ENCODE measurements around the gene CYRIA. TPM values are rescaled to one million over a fixed set of nuclear protein-coding genes. Genes with fewer than 3 reads are reported as not detected.
A peak's percentile ranks its signal among the peaks of the same experiment; 100 is the strongest.

CYRIA gene
- total RNA-seq, 4 donors from 2014 or later = 3.3 to 8.0 (median 4.5) TPM

DNA sequence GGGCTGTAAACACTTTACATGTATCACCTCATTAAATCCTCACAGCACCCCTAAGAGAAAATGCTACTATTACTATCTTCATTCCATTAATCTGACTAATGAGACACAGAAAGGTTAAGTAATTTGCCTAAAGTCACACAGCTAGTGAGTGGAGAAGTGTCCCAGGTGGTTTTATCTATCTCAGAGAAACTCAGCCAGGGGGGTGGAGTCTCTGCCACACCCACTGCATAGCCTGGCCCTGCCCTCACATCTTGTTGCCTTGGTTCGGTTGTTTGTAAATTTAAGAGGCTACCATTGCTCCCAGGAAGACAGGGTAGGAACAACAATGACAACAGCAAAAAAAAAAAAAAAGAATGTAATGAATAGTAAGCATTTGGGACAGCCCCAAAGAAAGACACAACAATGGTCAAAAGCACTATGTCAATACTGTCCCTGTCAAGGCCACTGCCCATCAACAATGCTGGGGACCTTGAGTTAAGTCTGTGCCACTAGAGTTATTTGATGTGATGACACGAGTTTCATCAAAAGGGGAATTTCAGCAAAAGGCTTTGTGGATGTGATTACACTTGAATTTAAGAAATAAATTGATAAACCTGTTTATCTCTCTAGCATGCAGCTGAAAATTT is 17.5 kb downstream of the CYRIA start:
- in situ Hi-C loops (cut with MboI; ENCODE audit: low sequenced_read_pairs in 4 of 4) (no loop called here), intact Hi-C loops (cut with DNase I; ENCODE audit: low total_unique reads) (no loop called here)
- TF ChIP-seq, protein P1, sequence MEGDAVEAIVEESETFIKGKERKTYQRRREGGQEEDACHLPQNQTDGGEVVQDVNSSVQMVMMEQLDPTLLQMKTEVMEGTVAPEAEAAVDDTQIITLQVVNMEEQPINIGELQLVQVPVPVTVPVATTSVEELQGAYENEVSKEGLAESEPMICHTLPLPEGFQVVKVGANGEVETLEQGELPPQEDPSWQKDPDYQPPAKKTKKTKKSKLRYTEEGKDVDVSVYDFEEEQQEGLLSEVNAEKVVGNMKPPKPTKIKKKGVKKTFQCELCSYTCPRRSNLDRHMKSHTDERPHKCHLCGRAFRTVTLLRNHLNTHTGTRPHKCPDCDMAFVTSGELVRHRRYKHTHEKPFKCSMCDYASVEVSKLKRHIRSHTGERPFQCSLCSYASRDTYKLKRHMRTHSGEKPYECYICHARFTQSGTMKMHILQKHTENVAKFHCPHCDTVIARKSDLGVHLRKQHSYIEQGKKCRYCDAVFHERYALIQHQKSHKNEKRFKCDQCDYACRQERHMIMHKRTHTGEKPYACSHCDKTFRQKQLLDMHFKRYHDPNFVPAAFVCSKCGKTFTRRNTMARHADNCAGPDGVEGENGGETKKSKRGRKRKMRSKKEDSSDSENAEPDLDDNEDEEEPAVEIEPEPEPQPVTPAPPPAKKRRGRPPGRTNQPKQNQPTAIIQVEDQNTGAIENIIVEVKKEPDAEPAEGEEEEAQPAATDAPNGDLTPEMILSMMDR (IDR thresholded peaks at IDR 0.05 in 4 of 5, conservative IDR thresholded peaks at IDR 0.05 in 1 of 5) = no peak
- TF ChIP-seq POLR2A (IDR thresholded peaks at IDR 0.05) = no peak
- no peaks in the 10 kb centered on the region for H3K36me3 ChIP-seq
- no peaks in the 10 kb centered on the region for H3K27me3 ChIP-seq
- peaks cover 57 to 66% of the 10 kb centered on the region in 2 donors for H3K4me1 ChIP-seq
- H3K27ac ChIP-seq = no peak overlapping the region
- H3K9me3 ChIP-seq = no peaks in the 10 kb centered on the region
- no peak overlapping the region for H3K4me3 ChIP-seq
- DNase-seq = no peak
- no peak for ATAC-seq

DNA sequence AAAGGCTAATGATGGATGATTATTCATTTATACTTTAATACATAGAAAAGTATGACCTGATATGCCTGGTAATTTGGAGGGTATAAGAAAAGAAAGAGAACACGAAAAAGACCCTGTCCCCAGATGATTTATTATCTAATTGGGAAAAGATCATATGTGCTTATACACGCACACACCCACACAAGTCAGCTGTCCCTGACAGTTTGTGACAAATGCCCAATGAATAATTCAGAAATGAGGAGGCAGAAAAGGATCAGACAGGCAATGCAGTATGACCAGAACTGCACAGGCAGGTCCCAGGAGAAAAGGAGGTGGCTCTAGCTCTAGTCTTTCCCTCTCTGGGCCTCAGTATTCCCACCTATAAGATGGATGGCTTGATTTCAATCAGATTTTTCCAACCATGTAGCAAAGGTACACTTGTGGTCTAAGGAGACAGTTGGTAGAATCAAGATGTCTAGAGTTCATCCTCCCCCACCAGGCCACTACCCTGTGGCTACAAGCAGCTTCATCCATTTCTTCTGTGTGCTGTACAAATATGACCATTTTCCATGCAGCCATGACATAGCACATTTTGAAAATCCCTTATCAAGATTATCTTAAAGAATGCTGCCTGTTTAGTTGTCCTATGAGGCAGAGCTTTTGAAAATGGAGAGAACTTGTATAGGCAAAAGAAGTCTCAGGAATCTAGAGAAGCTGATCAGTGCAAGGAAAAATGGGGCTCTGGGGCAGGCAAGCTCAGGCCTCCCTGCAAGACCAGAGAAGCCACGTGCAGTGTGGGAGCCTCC is 19.7 kb downstream of the CYRIA start:
- TF ChIP-seq, protein P1 (IDR thresholded peaks at IDR 0.05 in 4 of 5, conservative IDR thresholded peaks at IDR 0.05 in 1 of 5) = no peak
- H3K9me3 ChIP-seq = no peaks in the 10 kb centered on the region
- H3K36me3 ChIP-seq = no peaks in the 10 kb centered on the region
- in situ Hi-C loops (cut with MboI; ENCODE audit: low sequenced_read_pairs in 4 of 4) = no loop called here
- peaks cover 54 to 55% of the 10 kb centered on the region in 2 donors for H3K4me1 ChIP-seq
- ATAC-seq = no peak
- intact Hi-C loops (cut with DNase I; ENCODE audit: low total_unique reads) = no loop called here
- DNase-seq = no peak
- no peaks in the 10 kb centered on the region for H3K27me3 ChIP-seq
- no peak overlapping the region for H3K4me3 ChIP-seq
- H3K27ac ChIP-seq = no peak overlapping the region

DNA sequence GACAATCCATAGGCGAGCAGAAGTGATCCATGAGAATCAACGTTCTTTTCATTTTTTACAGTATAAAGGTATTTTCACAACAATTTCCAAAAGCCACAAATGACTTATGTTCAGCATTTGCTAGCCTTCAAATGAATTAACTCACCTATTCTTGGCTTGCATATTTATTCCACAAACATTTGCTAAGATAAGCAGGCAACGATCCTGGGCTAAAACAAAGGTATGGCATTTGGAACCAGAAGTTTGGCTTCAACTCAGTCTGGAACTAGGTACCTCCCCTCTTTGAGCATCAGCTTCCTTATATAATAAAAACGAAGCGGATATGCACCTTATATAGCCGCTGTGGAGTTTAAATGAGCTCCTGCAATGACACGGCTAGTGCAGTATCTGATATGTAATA is 20.5 kb downstream of the CYRIA start:
- H3K27me3 ChIP-seq = no peaks in the 10 kb centered on the region
- DNase-seq (no peak), ATAC-seq (no peak)
- TF ChIP-seq, protein P1 (IDR thresholded peaks at IDR 0.05 in 4 of 5, conservative IDR thresholded peaks at IDR 0.05 in 1 of 5) = no peak
- TF ChIP-seq POLR2A (IDR thresholded peaks at IDR 0.05) = no peak
- peak overlapping the region in 1 of 4 donors; percentile 68 for H3K27ac ChIP-seq
- H3K36me3 ChIP-seq = no peaks in the 10 kb centered on the region
- in situ Hi-C loops (cut with MboI; ENCODE audit: low sequenced_read_pairs in 4 of 4) = no loop called here
- H3K4me1 ChIP-seq = peaks cover 54 to 55% of the 10 kb centered on the region in 2 donors
- no peaks in the 10 kb centered on the region for H3K9me3 ChIP-seq
- intact Hi-C loops (cut with DNase I; ENCODE audit: low total_unique reads) = no loop called here
- H3K4me3 ChIP-seq = no peak overlapping the region

DNA sequence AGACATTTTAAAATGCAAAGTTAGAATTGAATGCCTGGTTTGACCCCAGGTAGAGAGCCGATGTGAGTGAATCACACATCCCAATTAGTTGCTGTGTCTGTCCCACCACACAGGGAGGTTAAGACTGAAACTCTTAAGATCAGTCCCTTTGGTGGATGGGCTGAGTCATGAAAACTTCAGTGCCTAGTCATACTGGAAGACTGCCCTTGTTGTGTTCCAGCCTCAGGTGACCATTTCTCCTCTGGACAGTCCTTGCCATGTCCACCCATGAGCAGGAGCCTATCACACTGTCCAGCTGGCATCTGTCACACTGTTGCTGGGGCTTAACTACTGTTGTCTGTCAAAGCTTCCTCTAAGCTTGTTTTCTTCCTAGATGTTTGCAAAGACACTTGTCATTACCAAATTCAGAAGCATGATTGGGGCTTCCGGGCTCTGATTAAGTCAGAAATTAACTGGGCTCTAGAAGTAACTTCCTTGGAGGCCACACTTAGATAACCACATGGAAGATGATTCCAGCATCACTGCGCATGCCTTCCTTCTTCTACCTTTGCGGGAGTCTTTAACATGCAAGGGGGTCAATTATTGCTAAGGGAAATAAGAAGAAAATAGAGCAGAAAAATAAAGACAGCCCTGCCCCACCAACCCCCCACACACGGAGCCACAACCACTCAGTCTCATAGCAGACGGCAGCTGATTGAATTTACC is 21.3 kb downstream of the CYRIA start:
- DNase-seq (peak; percentile 71 to 74), ATAC-seq (peak; percentile 83 to 87)
- no peaks in the 10 kb centered on the region for H3K36me3 ChIP-seq
- in situ Hi-C loops (cut with MboI; ENCODE audit: low sequenced_read_pairs in 4 of 4) (no loop called here), intact Hi-C loops (cut with DNase I; ENCODE audit: low total_unique reads) (no loop called here)
- no peaks in the 10 kb centered on the region for H3K27me3 ChIP-seq
- no peaks in the 10 kb centered on the region for H3K9me3 ChIP-seq
- H3K4me1 ChIP-seq = peaks cover 54 to 55% of the 10 kb centered on the region in 2 donors
- H3K27ac ChIP-seq = peak overlapping the region; percentile 8 to 68 (median 53)
- H3K4me3 ChIP-seq = no peak overlapping the region
- TF ChIP-seq, protein P1 (IDR thresholded peaks at IDR 0.05 in 4 of 5, conservative IDR thresholded peaks at IDR 0.05 in 1 of 5) = no peak
- TF ChIP-seq POLR2A (IDR thresholded peaks at IDR 0.05) = no peak
